Measurements from ENCODE around the gene ITLN2.
"Not testable (repeated sequence)": the region's sequence is repeated elsewhere in the genome, so short reads cannot be mapped to it uniquely, and the experiment has no call there.

The ITLN2 gene

DNA sequence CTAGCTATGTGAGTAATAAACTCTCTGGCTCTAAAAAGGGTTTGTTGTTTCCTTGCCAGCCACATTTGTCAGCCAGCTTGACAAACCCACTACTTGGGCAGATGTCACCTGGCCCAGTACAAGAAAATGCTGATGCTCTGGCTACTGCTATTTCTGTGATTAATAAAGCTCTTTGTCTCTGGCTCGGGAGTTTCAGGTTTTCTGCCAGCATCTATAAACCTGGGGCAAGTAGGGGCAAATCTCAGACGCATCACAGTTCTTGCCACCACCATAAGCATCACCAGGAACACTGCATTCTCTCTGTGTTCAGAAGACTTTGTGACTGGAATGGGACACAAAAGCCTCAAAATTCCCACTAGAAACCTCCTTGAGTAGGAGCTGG lies 2.5 kb downstream of the ITLN2 start:
- DNase-seq: no peak

DNA sequence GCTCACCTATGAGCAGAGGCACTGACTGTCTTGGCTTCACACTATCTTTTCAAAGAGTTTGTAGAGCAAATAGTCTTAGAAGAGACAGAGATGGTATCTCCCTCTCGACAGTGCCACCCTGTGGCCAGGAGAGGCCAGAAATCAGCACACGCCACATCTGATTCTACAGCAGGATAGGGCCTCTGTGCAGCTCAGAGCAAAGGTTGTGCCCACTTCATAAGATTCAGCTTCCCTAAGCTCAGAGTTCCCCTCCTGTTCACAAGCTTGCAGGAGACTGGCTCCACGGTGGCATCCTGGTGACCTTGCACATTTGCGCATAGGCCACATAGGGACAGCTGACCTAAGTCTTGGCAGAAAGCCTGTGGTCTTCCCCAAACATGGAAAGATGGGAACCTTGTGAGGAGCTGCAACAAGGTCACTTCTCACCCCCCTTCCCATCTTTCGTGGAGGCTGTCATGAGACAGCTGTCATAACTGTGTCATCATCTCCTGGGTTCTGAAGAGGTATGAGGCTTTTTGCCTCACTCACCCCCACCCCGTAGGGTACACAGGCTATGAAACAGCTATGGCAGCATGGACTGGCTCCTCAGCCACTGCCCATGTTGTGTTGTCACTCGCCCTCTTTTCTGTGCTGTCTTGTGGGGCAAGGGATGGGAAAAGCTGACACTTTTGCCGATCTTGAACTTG lies 3.0 kb downstream of the ITLN2 start:
- peak; percentile 83 for DNase-seq

DNA sequence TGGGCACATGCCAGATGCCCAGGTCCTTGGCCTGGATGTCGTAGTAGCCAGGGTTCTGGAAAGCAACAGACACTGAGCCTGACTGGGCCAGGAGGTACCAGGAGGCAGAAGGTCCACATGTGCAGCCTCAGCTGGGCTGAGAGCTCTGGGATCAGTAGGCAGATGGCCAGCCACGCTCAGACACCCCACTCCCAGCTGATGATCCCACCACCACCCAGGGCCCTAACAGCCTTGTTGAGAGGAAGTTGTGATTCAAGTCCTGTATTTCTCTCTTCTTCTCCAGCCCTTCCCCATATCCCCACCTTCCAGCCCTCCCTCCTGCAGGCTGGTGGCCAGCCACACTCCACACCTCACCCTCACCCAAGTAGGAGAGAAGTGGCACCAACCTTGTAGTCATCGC lies 4.0 kb downstream of the ITLN2 start:
- DNase-seq: no peak

DNA sequence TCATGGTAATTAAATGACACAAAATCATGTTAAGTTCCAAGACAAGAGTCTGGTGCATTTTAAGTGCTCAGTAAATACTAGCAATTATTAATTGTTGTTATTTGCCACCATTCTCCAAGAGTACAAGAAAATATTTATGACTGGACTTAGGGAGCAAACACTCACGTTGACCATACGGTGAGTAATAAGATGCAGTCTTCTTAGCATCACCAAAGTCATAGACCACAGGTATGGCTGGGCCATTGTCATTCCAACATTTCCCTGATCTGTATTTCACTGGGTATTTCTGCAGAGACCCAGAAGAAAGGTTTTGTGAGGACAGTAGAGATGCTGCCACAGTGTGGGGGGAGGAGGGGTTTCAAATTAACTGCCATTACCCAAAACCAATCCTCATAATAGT lies 4.7 kb downstream of the ITLN2 start:
- DNase-seq: no peak

DNA sequence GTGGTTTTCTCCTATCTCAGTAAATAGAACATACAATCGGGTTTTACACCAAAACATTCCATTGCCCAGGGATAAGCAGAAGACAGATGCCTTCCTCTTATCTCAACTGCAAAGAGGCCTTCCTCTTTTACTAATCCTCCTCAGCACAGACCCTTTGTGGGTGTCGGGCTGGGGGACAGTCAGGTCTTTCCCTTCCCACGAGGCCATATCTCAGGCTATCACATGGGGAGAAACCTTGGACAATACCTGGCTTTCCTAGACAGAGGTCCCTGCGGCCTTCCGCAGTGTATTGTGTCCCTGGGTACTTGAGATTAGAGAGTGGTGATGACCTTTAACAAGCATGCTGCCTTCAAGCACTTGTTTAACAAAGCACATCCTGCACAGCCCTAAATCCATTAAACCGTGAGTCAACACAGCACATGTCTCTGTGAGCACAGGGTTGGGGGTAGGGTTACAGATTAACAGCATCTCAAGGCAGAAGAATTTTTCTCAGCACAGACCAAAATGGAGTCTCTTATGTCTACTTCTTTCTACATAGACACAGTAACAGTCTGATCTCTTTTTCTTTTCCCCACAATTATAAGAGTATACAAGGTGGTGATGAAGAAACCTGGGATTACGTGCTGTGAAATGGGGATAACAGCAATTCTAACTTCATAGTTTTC lies 5.3 kb downstream of the ITLN2 start:
- DNase-seq: peak; percentile 82

DNA sequence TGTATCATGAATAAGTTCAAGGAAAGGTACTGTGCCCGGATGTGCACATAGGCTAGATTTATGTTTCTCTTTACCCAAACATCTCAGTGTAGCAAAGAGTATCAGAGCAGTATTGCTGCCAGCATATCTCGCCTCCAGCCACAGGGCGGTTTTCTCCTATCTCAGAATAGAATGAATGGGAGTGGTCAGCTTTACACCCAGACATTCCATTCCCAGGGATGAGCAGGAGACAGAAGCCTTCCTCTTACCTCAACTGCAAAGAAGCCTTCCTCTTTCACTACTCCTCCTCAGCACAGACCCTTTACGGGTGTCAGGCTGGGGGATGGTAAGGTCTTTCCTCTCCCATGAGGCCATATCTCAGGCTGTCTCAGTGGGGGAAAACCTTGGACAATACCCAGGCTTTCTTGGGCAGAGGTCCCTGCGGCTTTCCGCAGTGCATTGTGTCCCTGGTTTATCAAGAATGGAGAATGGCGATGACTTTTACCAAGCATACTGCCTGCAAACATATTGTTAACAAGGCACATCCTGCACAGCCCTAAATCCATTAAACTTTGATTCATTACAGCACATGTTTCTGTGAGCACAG lies 7.3 kb downstream of the ITLN2 start:
- peak; percentile 83 for DNase-seq

DNA sequence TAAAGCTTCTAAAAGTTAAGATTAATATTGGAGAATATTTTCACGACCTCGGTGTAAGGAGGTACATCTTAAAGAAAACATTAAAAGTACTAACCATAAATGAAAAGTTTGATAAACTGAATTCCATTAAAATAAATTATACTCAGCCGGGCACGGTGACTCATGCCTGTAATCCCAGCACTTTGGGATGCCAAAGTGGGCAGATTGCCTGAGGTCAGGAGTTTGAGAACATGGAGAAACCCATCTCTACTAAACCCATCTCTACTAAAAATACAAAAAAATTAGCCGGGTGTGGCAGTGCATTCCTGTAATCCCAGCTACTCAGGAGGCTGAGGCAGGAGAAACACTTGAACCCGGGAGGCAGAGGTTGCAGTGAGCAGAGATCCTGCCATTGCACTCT lies 8.7 kb downstream of the ITLN2 start:
- DNase-seq: not testable (repeated sequence)

DNA sequence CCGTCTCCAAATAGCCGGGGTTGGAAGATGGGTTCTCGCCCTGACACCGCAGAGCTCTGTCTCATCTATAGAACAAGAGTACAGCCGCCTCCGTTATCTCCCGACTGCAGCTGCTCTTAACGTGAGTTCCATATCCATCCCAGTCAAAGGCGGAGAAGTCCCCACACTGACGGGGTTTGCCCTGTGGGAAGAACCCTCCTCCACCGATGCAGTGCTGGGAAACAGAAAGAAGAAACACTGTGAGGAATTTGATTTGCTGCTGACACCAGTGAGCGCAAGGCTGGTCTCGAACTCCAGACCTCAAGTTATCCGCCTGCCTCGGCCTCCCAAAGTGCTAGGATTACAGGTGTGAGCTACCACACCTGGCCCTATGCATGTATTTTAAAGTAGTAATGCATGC lies 9.5 kb downstream of the ITLN2 start:
- DNase-seq: no peak

DNA sequence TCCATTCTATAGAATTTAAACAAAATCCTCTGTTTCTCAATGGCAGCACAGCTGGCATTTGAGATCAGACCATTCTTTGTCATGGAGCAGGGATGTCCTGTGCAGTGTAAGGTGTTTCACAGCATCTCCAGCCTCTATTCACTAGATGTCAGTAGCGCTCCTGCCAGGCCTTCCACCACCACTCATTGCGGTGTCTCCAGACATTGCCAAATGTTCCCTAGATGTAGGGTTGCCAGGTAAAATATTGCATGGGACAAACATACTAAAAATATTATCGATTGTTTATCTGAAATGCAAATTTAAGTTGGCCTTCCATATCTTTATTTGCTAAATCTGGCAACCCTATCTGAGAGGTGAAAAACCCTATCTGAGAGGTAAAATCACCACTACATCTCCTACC lies 11.7 kb downstream of the ITLN2 start:
- DNase-seq: no peak

DNA sequence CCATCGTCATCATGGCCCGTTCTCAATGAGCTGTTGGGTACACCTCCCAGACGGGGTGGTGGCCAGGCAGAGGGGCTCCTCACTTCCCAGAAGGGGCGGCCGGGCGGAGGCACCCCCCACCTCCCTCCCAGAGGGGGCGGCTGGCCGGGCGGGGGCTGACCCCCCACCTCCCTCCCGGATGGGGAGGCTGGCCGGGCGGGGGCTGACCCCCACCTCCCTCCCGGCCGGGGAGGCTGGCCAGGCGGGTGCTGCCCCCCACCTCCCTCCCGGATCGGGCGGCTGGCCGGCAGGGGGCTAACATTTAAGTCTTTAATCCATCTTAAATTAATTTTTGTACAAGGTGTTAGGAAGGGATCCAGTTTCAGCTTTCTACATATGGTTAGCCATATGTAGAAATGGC lies 17.9 kb downstream of the ITLN2 start:
- DNase-seq: not testable (repeated sequence)

DNA sequence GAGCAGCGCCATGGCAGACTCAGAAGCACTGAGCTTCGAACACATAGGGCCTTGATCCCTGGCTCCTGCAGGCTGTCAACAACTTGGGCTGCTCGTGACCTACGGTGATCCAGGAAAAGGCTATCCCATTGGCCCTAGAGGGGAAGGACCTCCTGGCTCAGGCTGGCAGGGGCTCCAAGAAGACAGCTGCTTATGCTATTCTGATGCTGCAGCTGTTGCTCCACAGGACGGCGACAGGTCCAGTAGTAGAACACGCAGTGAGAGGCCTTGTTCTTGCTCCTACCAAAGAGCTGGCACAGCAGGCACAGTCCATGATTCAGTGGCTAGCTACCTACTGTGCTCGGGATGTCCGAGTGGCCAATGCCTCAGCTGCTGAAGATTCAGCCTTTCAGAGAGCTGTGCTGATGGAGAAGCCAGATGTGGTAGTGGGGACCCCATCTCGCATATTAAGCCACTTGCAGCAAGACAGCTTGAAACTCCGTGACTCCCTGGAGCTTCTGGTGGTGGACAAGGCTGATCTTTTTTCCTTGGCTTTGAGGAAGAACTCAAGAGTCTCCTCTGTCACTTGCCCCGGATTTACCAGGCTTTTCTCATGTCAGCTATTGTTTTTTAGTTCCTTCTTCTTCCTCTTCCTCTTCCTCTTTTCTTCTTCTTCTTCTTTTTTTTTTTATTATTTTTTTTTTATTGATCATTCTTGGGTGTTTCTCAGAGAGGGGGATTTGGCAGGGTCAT lies 18.9 kb downstream of the ITLN2 start:
- DNase-seq: no peak

DNA sequence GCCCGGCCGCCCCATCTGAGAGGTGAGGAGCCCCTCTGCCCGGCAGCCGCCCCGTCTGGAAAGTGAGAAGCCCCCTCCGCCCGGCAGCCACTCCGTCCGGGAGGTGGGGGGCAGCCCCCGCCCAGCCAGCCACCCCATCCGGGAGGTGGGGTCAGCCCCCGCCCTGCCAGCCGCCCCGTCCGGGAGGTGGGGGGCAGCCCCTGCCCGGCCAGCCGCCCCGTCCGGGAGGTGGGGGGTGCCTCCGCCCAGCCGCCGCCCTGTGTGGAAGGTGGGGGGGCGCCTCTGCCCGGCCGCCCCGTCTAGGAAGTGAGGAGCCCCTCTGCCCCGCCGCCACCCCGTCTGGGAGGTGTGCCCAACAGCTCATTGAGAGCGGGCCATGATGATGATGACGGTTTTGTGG lies 21.3 kb downstream of the ITLN2 start:
- DNase-seq: not testable (repeated sequence)

DNA sequence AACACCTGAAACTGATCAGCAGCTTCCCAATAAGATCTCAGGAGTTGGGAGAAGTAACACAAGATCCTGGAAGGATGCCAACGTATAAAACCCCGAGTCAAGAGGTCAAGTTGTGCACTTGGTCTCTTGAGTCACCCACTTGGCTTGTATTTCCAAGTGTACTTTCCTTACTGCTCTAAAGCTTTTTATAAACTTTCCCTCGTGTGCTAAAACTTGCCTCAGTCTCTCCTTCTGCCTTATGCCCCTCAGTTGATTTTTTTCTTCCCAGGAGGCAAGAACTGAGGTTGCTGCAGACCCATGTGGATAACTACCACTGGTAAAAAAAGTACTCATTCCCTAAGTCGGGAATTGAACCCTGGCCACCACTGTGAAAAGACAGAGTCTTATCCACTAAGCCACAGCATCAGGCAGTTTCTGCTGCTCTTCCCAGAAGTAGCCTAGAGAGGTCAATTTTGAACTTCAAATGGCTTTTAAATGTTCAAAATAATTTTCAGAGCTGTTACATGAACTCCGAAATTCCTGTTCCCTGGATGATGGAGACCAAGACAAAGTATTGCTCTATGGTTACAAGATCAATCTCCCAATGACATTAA lies 28.9 kb downstream of the ITLN2 start:
- no peak for DNase-seq

DNA sequence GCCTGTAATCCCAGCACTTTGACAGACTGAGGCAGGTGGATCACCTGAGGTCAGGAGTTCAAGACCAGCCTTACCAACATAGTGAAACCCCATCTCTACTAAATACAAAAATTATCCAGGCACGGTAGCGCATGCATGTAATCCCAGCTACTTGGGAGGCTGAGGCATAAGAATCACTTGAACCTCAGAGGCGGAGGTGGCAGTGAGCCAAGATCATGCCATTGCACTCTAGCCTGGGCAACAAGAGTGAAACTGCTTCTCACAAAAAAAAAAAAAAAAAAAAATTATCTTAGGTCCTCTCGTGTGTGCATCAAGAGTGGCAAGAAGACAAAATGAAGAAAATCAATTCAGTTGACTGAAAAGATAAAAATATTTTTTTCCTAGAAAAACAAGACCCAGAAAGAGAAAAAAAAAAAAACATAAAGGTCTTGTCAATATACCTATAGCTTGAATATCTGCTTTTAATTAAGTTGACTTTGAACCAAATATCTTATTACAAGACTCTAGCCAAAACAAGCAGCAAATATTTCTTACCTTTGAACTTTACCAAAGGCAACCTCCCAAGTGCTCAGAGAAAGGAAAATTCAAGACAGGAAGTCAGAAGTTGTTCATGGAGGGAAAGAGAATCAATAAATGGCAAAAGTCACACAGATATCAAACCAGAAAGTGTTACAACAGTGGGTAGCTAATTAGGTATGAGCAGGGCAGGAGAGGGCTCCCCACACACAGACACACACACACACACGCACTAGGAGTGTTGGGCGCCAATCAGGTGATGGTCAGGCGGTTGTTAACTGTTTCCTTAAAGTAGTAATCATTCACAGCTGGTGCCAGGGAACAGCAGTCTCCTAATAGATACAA lies 29.6 kb downstream of the ITLN2 start:
- DNase-seq: no peak

DNA sequence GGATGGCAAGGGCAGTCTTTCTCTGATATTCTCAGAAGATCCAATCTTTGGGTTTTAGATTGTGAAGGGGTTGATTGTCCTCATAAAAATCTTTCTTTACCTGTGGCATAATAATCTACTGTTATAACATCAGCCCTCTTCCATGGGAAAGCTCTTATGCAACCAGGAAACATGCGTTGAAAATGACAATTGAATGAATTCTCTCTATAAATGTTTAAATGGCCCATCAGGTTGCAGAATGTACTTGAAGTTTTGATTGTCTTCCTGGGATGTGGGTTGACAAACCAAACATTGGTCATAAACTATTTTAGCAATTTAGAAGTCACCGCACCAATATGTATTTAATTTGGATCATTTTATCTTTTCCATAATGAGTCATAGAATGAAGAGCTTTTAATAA lies 37.9 kb downstream of the ITLN2 start:
- no peak for DNase-seq

DNA sequence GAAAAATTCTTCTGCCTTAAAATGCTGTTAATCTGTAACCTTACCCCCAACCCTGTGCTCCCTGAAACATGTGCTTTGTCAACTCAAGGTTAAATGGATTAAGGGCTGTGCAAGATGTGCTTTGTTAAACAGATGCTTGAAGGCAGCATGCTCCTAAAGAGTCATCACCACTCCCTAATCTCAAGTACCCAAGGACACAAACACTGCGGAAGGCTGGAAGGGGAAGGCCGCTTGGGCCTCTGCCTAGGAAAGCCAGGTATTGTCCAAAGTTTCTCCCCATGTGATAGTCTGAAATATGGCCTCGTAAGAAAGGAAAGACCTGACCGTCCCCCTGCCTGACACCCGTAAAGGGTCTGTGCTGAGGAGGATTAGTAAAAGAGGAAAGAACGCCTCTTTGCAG lies 41.4 kb downstream of the ITLN2 start:
- DNase-seq: not testable (repeated sequence)

DNA sequence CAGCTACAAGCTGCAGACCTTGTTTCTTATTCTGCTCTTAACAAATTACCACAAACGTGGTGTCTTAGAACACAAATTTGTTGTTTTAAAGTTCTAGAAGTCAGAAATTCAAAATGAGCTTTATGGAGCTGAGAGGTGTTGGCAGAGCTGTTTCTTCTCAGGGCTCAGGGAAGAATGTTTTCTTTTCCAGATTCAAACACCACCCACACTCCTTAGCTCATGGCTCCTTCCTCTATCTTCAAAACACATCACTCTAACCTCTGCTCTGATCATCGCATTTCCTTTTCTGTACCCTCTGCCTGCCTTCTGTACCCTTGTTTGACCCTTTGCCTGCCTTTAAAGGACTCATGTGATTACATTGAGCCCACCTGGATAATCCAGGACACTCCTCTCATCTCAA lies 42.7 kb downstream of the ITLN2 start:
- no peak for DNase-seq

DNA sequence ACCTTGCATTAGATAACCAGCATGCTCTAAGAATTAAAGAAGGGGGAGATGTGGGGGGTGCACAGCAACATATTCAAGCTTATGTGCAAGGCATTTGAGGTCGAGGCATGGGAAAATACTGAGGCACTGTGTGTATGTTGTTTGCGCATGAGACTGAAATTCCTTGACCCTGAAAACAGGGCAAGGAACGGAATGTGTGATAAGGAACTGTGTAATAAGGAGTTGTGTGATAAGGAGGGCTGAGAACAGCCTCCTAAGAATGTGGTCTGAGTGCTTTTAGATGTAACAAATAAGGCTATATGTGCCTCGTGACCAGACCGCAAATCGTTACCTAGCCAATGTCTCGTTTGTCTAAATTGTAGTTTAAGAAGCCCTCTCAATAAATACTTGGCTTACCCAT lies 43.2 kb downstream of the ITLN2 start:
- DNase-seq: peak; percentile 82

DNA sequence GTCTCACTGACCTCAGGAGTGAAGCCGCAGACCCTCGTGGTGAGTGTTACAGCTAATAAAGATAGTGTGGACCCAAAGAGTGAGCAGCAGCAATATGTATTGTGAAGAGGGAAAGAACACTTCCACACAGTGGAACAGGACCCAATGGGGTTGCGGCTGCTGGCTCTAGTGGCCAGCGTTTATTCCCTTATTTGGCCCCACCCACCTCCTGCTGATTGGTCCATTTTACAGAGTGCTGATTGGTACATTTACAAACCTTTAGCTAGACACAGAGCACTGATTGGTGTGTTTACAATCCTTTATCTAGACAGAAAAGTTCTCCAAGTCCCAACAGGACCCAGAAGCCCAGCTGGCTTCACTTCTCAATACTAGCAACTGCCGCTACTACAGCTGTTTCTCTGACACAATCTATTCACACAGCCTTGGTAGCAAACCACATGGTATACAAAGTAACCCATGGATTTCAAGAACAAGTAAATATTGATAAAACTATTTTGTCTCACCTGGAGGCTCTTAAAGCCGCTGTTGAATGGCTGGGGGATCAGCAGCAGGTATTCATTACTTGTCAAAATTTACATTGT lies 44.3 kb downstream of the ITLN2 start:
- no peak for DNase-seq

DNA sequence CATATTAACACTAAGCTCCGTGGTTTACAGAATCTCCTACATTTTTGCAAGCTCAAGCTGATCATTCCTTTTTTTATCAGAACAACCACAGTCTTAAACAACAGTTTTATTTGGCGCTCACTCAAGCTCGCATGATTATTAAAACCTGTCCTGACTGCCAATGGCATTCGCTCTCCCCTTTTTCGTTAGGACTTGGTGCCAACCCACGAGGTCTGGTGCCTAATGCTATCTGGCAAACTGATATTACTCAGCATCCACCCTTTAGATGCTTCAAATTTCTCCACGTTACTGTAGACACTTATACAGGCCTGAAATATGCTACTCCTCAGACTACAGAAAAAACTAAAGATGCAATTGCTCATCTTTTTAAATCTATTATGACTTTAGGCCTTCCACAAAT lies 46.6 kb downstream of the ITLN2 start:
- DNase-seq: no peak

DNA sequence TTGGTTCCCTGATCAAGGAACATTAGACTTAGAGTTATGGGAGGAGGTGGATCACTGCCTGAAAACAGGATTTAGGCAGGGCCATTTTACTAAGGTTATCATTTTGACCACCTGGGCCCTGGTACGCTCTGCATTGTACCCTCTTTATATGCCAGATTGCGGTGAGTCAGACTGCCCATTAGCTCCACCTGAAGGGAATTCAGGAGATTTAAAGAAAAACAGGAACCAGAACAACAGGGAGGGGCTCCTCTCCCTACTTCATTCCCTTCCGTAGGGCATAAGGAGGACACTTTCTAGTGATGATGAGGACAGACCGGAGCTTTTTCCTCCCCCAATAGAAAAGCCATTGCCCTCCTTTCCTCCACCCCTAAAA lies 49.0 kb downstream of the ITLN2 start:
- no peak for DNase-seq
